H1 (cell line): ENCODE measurements around the gene DHFR2. TPM values are rescaled to one million over a fixed set of nuclear protein-coding genes. Genes with fewer than 3 reads are reported as not detected.

Source experiments
- CTCF ChIA-PET: fragments of 300-600 bp; sonication (Branson Sonifier 250); formaldehyde crosslinking; loops from one replicate; lab custom pipeline; 2021; ENCODE audit not compliant: partially characterized antibody; lab: Charles Lee
- POLR2A ChIA-PET: fragments of 300-600 bp; sonication (Branson Sonifier 250); formaldehyde crosslinking; loops from one replicate; lab custom pipeline; 2021; ENCODE audit warnings: inconsistent platforms; ENCODE audit not compliant: partially characterized antibody; lab: Charles Lee
- DNase-seq, 2 experiments: peaks; one replicate each; pipeline versions ENCODE4 v3.0.0 to v3.0.0-alpha.2; 2010 to 2022; ENCODE audit warnings: low spot score in 2 of 2, low read depth in 1 of 2, mixed read lengths in 1 of 2
- FAIRE-seq: peaks from 2 replicates; lab custom pipeline; 2011; peaks lifted over from hg19 to GRCh38; lab: Jason Lieb, UNC
- H2AFZ ChIP-seq: 2 replicates; pipeline ENCODE4 v1.8.1; 2012; ENCODE audit warnings: low read length, inconsistent platforms
- H2AK5ac ChIP-seq: 2 replicates; pipeline ENCODE4 v1.6.1; 2013; ENCODE audit warnings: low read depth, low read length
- H2BK120ac ChIP-seq: replicated peaks from 2 replicates; pipeline ENCODE3; 2013; ENCODE audit warnings: low read depth, low read length, inconsistent platforms
- H2BK12ac ChIP-seq: 2 replicates; pipeline ENCODE4 v1.6.1; 2013; ENCODE audit warnings: low read depth, low read length
- H2BK15ac ChIP-seq: 2 replicates; pipeline ENCODE4 v1.6.1; 2013; ENCODE audit warnings: low read length
- H2BK20ac ChIP-seq: 2 replicates; pipeline ENCODE4 v1.6.1; 2013; ENCODE audit warnings: low read length
- H2BK5ac ChIP-seq: 2 replicates; pipeline ENCODE4 v1.6.1; 2013; ENCODE audit warnings: low read depth, low read length
- H3K14ac ChIP-seq: 2 replicates; pipeline ENCODE4 v1.6.1; 2013; ENCODE audit warnings: inconsistent platforms; ENCODE audit not compliant: insufficient read length
- H3K18ac ChIP-seq: 2 replicates; pipeline ENCODE4 v1.6.1; 2013; ENCODE audit warnings: low read length; ENCODE audit errors: extremely low read depth
- H3K23ac ChIP-seq: 2 replicates; pipeline ENCODE4 v1.6.1; 2013; ENCODE audit warnings: inconsistent platforms; ENCODE audit not compliant: insufficient read length
- H3K23me2 ChIP-seq: 2 replicates; pipeline ENCODE4 v1.6.1; 2013; ENCODE audit warnings: low read depth, low read length
- H3K27ac ChIP-seq: 2 replicates; pipeline ENCODE4 v1.6.1; 2011; ENCODE audit warnings: low read depth, low read length, inconsistent platforms
- H3K27me3 ChIP-seq, 4 experiments: replicated peaks in 1 of 4; 1 replicate in 1 of 4; 2 replicates in 3 of 4; pipeline versions ENCODE4 v1.6.1 to v1.8.1; 2011 to 2013; ENCODE audit warnings: low read length in 3 of 4, mild to moderate bottlenecking in 3 of 4, inconsistent platforms in 2 of 4, mixed read lengths in 2 of 4, moderate library complexity in 1 of 4; ENCODE audit not compliant: control insufficient read depth in 3 of 4, insufficient read depth in 3 of 4; ENCODE audit errors: extremely low read depth in 1 of 4
- H3K36me3 ChIP-seq, 4 experiments: 2 replicates each; pipeline versions ENCODE4 v1.6.1 to v1.8.1; 2011 to 2013; ENCODE audit warnings: mild to moderate bottlenecking in 4 of 4, low read length in 3 of 4, moderate library complexity in 2 of 4, control low read depth in 1 of 4, inconsistent platforms in 1 of 4; ENCODE audit not compliant: insufficient read depth in 4 of 4, control insufficient read depth in 2 of 4
- H3K4ac ChIP-seq: replicated peaks from 2 replicates; pipeline ENCODE3; 2013; ENCODE audit warnings: low read length, low read depth, mixed read lengths, inconsistent platforms; ENCODE audit not compliant: insufficient read length
- H3K4me1 ChIP-seq, 4 experiments: replicated peaks in 1 of 4; 1 replicate in 1 of 4; 2 replicates in 3 of 4; pipeline versions ENCODE4 v1.6.1 to v1.8.1; 2011 to 2013; ENCODE audit warnings: low read length in 3 of 4, inconsistent platforms in 2 of 4, mixed read lengths in 1 of 4; ENCODE audit not compliant: insufficient read depth in 4 of 4, control insufficient read depth in 3 of 4
- H3K4me2 ChIP-seq, 2 experiments: 2 replicates each; pipeline versions ENCODE4 v1.6.1 to v1.8.1; 2011 to 2013; ENCODE audit warnings: low read depth in 2 of 2, low read length in 2 of 2, control low read depth in 1 of 2, inconsistent platforms in 1 of 2, mild to moderate bottlenecking in 1 of 2; ENCODE audit not compliant: insufficient read depth in 1 of 2
- H3K4me3 ChIP-seq, 4 experiments: fragments of 200-600, 300-600 bp in 1 of 4; sonication (generic), shearing (Covaris generic), sonication (Bioruptor Twin) in 1 of 4; 2 replicates each; pipeline versions ENCODE4 v1.5.1 to v1.8.1; 2011 to 2016; ENCODE audit warnings: low read length in 4 of 4, low read depth in 3 of 4, control low read depth in 2 of 4, inconsistent platforms in 2 of 4, mild to moderate bottlenecking in 2 of 4, mixed read lengths in 1 of 4, moderate library complexity in 1 of 4; ENCODE audit not compliant: insufficient read depth in 2 of 4; ENCODE audit errors: extremely low read depth in 1 of 4
- H3K56ac ChIP-seq: replicated peaks from 2 replicates; pipeline ENCODE3; 2013; ENCODE audit warnings: low read depth, mild to moderate bottlenecking, mixed read lengths, low read length, inconsistent platforms; ENCODE audit not compliant: insufficient read length
- H3K79me1 ChIP-seq: 2 replicates; pipeline ENCODE4 v1.6.1; 2013; ENCODE audit warnings: low read depth, low read length, control low read depth
- H3K79me2 ChIP-seq, 2 experiments: 2 replicates each; pipeline versions ENCODE4 v1.6.1 to v1.8.1; 2012 to 2013; ENCODE audit warnings: low read length in 2 of 2, mild to moderate bottlenecking in 2 of 2, inconsistent platforms in 1 of 2; ENCODE audit not compliant: insufficient read depth in 2 of 2, control insufficient read depth in 1 of 2
- H3K9ac ChIP-seq, 4 experiments: replicated peaks in 1 of 4; 1 replicate in 1 of 4; 2 replicates in 3 of 4; pipeline versions ENCODE4 v1.6.1 to v1.8.1; 2011 to 2013; ENCODE audit warnings: low read depth in 3 of 4, low read length in 3 of 4, control low read depth in 2 of 4, mild to moderate bottlenecking in 2 of 4, moderate library complexity in 2 of 4, inconsistent platforms in 1 of 4; ENCODE audit errors: extremely low read depth in 1 of 4
- H3K9me3 ChIP-seq, 2 experiments: 2 replicates each; pipeline versions ENCODE4 v1.6.1 to v1.8.1; 2012 to 2013; ENCODE audit warnings: mild to moderate bottlenecking in 2 of 2, moderate library complexity in 2 of 2, control low read depth in 1 of 2, inconsistent platforms in 1 of 2, low read depth in 1 of 2, low read length in 1 of 2, mixed read lengths in 1 of 2; ENCODE audit not compliant: insufficient read depth in 2 of 2
- H4K20me1 ChIP-seq, 2 experiments: replicated peaks in 1 of 2; 2 replicates each; pipeline versions ENCODE3 to v1.8.1; 2011 to 2013; ENCODE audit warnings: inconsistent platforms in 2 of 2, low read length in 2 of 2, mild to moderate bottlenecking in 1 of 2; ENCODE audit not compliant: insufficient read depth in 2 of 2, control insufficient read depth in 1 of 2
- H4K5ac ChIP-seq: 2 replicates; pipeline ENCODE4 v1.6.1; 2013; ENCODE audit warnings: low read length, low read depth, mixed read lengths, inconsistent platforms; ENCODE audit not compliant: insufficient read length
- H4K8ac ChIP-seq: 2 replicates; pipeline ENCODE4 v1.8.0; 2013; ENCODE audit warnings: mild to moderate bottlenecking, moderate library complexity, low read length, inconsistent platforms; ENCODE audit not compliant: insufficient read depth; ENCODE audit errors: extremely low read depth
- H4K91ac ChIP-seq: replicated peaks from 2 replicates; pipeline ENCODE3; 2013; ENCODE audit warnings: low read length, mixed read lengths, inconsistent platforms; ENCODE audit not compliant: insufficient read length
- ASH2L ChIP-seq: fragments of 200-600, 300-600 bp; sonication (generic); IDR thresholded peaks from one replicate; pipeline ENCODE4 v1.7.1; 2017; ENCODE audit warnings: low read length
- CTBP2 ChIP-seq: IDR thresholded peaks from 2 replicates; pipeline ENCODE4 v1.7.0; 2011; ENCODE audit warnings: borderline replicate concordance, mild to moderate bottlenecking, moderate library complexity, mixed read lengths, low read length; ENCODE audit not compliant: insufficient read depth, insufficient read length
- EP300 ChIP-seq, 2 experiments: IDR thresholded peaks; 1 replicate in 1 of 2; 2 replicates in 1 of 2; pipeline ENCODE4 v1.6.1; 2011 to 2012; ENCODE audit warnings: low read depth in 2 of 2, low read length in 2 of 2, mild to moderate bottlenecking in 2 of 2, borderline replicate concordance in 1 of 2, inconsistent platforms in 1 of 2, moderate library complexity in 1 of 2
- FOSL1 ChIP-seq: IDR thresholded peaks from 2 replicates; pipeline ENCODE4 v1.6.1; 2011; ENCODE audit warnings: mild to moderate bottlenecking, low read depth, low read length, moderate library complexity; ENCODE audit not compliant: insufficient read depth
- HDAC6 ChIP-seq: IDR thresholded peaks from one replicate; pipeline ENCODE4 v1.7.1; 2012; ENCODE audit warnings: low read depth, mild to moderate bottlenecking, inconsistent platforms, low read length, moderate library complexity
- KDM1A ChIP-seq: fragments of 200-600, 300-600 bp; sonication (generic); IDR thresholded peaks from 2 replicates; pipeline ENCODE4 v1.7.1; 2016; ENCODE audit warnings: mild to moderate bottlenecking, low read length, borderline replicate concordance
- KDM5A ChIP-seq: fragments of 200-600 bp; IDR thresholded peaks from 2 replicates; pipeline ENCODE4 v1.7.1; 2012; ENCODE audit warnings: mild to moderate bottlenecking, low read length, inconsistent platforms, mixed read lengths
- SIRT6 ChIP-seq: IDR thresholded peaks from one replicate; pipeline ENCODE4 v1.7.1; 2012; ENCODE audit warnings: low read length, inconsistent platforms
- SP2 ChIP-seq: IDR thresholded peaks from 2 replicates; pipeline ENCODE4 v1.6.1; 2012; ENCODE audit warnings: mild to moderate bottlenecking, low read length, inconsistent platforms
- TAF1 ChIP-seq: IDR thresholded peaks from 2 replicates; pipeline ENCODE4 v1.6.1; 2011; ENCODE audit warnings: mild to moderate bottlenecking, low read depth, low read length
- YY1 ChIP-seq: IDR thresholded peaks from 2 replicates; pipeline ENCODE4 v1.6.1; 2011; ENCODE audit warnings: low read depth, mild to moderate bottlenecking, low read length
- WGBS, 2 experiments: shearing (Covaris generic) in 1 of 2; methylation state at CpG; one replicate each; pipeline versions ENCODE4 v1.1.6 to v1.1.7; 2013 to 2015; ENCODE audit warnings: low lambda C conversion rate in 2 of 2, mixed read lengths in 2 of 2, inconsistent platforms in 1 of 2, low coverage in 1 of 2, missing lambda C conversion rate in 1 of 2; ENCODE audit not compliant: insufficient replicate concordance in 2 of 2, insufficient coverage in 1 of 2, insufficient read length in 1 of 2; ENCODE audit errors: extremely low coverage in 1 of 2, missing lambda C conversion rate in 1 of 2; 5-methylcytosine and 5-hydroxymethylcytosine counted together
- polyA plus RNA-seq, 7 experiments: library from polyadenylated mRNA; depleted of rRNA in 3 of 7; stranded (reverse) in 5 of 7; unstranded in 2 of 7; fragments of >200 nt in 5 of 7; fragments of 200-250 nt in 2 of 7; gene quantifications; 1 replicate in 5 of 7; 2 replicates in 1 of 7; 4 replicates in 1 of 7; pipeline versions ENCODE4 v1.2.1 to v1.2.3, GENCODE V29; 2011 to 2013; ENCODE audit warnings: missing spikeins in 2 of 7, mixed read lengths in 2 of 7
- total RNA-seq: library from RNA; stranded (reverse); fragmentation: NEBNext Ultra II Directional; extraction: Animal tissue kit (Norgen Biotek cat#: 25700); gene quantifications from 2 replicates; pipeline ENCODE4 v1.2.1, GENCODE V29; 2021
- TF ChIP-seq, protein P1 (sequence below): IDR thresholded peaks from 2 replicates; pipeline ENCODE4 v1.6.1; 2011; ENCODE audit warnings: low read length, improper control_type of control experiment
- TF ChIP-seq, protein P2 (sequence below): IDR thresholded peaks from 2 replicates; pipeline ENCODE4 v1.6.1; 2012; ENCODE audit warnings: inconsistent platforms

Gene DHFR2
- total and polyA plus RNA-seq, 2 of the 8 experiments (the other 6 are each of a cell fraction or from before 2014, with no cell fraction given) = 0.59 to 2.6 TPM

DNA sequence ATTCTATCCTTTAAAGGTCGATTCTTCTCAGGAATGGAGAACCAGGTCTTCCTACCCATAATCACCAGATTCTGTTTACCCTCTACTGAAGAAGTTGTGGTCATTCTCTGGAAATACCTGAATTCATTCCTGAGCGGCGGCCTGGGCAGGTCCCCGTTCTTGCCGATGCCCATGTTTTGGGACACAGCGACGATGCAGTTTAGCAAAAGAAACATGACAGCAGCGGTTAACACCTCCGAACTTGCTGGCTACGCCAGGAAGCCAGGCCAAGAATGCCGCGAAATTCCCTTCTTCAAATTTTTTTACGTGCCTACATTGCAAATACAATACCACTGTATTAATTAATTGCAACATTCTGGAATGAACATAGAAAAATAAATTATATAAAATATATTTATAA, 1.4 kb downstream of the DHFR2 start:
- no peaks in the 10 kb centered on the region for H3K27me3 ChIP-seq
- peaks cover 0 to 2% (median 0%) of the 10 kb centered on the region in 4 experiments; a peak in 2 of 7 replicates for H3K4me1 ChIP-seq
- H2AFZ ChIP-seq = no peak overlapping the region
- H2BK15ac ChIP-seq = no peak overlapping the region
- no peak overlapping the region for H3K14ac ChIP-seq
- POLR2A ChIA-PET = no interaction called here
- TF ChIP-seq TAF1 (no peak), FOSL1 (no peak), KDM5A (no peak), HDAC6 (no peak), KDM1A (no peak), CTBP2 (no peak), SP2 (no peak), EP300 (IDR thresholded peaks at IDR 0.05; ENCODE audit: borderline replicate concordance in 1 of 2, low read depth in 2 of 2, low read length in 2 of 2) (no peak), ASH2L (no peak), YY1 (no peak), SIRT6 (no peak)
- TF ChIP-seq, protein P1, sequence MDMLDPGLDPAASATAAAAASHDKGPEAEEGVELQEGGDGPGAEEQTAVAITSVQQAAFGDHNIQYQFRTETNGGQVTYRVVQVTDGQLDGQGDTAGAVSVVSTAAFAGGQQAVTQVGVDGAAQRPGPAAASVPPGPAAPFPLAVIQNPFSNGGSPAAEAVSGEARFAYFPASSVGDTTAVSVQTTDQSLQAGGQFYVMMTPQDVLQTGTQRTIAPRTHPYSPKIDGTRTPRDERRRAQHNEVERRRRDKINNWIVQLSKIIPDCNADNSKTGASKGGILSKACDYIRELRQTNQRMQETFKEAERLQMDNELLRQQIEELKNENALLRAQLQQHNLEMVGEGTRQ = no peak
- TF ChIP-seq, protein P2, sequence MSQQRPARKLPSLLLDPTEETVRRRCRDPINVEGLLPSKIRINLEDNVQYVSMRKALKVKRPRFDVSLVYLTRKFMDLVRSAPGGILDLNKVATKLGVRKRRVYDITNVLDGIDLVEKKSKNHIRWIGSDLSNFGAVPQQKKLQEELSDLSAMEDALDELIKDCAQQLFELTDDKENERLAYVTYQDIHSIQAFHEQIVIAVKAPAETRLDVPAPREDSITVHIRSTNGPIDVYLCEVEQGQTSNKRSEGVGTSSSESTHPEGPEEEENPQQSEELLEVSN = no peak
- no peak overlapping the region for H3K4me3 ChIP-seq
- H4K5ac ChIP-seq = no peak overlapping the region
- H3K56ac ChIP-seq = no peak overlapping the region
- no peak overlapping the region for H3K4ac ChIP-seq
- no peaks in the 10 kb centered on the region for H3K36me3 ChIP-seq
- H2BK20ac ChIP-seq = no peak overlapping the region
- WGBS, 2 experiments = 94% methylated on average over 13 of the region's 13 CpGs; no CpG with 5 or more reads in 1 of the 2 experiments
- no peaks in the 10 kb centered on the region; the same call in 1 of the 2 replicates for H3K79me1 ChIP-seq
- H3K23me2 ChIP-seq = peaks cover 7% of the 10 kb centered on the region; the same call in 1 of the 2 replicates
- no peaks in the 10 kb centered on the region for H4K20me1 ChIP-seq
- DNase-seq = no peak
- no peak overlapping the region for H4K91ac ChIP-seq
- H2BK120ac ChIP-seq = no peak overlapping the region
- H3K18ac ChIP-seq = no peak overlapping the region
- peaks cover 0 to 4% of the 10 kb centered on the region in 2 experiments; a peak in 1 of 4 replicates for H3K79me2 ChIP-seq
- no peak overlapping the region for H2AK5ac ChIP-seq
- CTCF ChIA-PET = interaction anchor here (2.6 kb wide), 1 partner anchor 47 kb away, joined by 11 read pairs; no protein-coding TSS in a partner anchor
- H3K4me2 ChIP-seq = no peak overlapping the region; a peak in 1 of 4 replicates
- no peak for FAIRE-seq
- H3K23ac ChIP-seq = no peak overlapping the region
- H3K9ac ChIP-seq = no peak overlapping the region
- no peak overlapping the region for H2BK12ac ChIP-seq
- H3K9me3 ChIP-seq = no peaks in the 10 kb centered on the region
- no peak overlapping the region for H4K8ac ChIP-seq
- H3K27ac ChIP-seq = no peak overlapping the region
- no peak overlapping the region for H2BK5ac ChIP-seq
